Astrocyte (in vitro differentiated cells and primary cell): ENCODE data around the gene PLCB4. TPM values are rescaled to one million over a fixed set of nuclear protein-coding genes. Genes with fewer than 3 reads are reported as not detected.

ENCODE experiments used
- DNase-seq: peaks from one replicate; pipeline ENCODE4 v3.0.0-alpha.2; 2010; ENCODE audit warnings: low read depth
- FAIRE-seq: peaks from 2 replicates; lab custom pipeline; 2011; peaks lifted over from hg19 to GRCh38; lab: Jason Lieb, UNC
- H2AFZ ChIP-seq: 2 replicates; pipeline ENCODE4 v1.6.0; 2012; ENCODE audit warnings: low read depth, low read length, inconsistent platforms
- H3K27ac ChIP-seq: 2 replicates; pipeline ENCODE4 v1.5.1; 2011; ENCODE audit warnings: low read depth, low read length, inconsistent platforms
- H3K27me3 ChIP-seq: 2 replicates; pipeline ENCODE4 v1.6.0; 2011; ENCODE audit warnings: low read length, inconsistent platforms; ENCODE audit not compliant: insufficient read depth
- H3K36me3 ChIP-seq: 2 replicates; pipeline ENCODE4 v1.5.1; 2011; ENCODE audit warnings: low read length, inconsistent platforms; ENCODE audit not compliant: insufficient read depth
- H3K4me1 ChIP-seq: 2 replicates; pipeline ENCODE4 v1.5.1; 2011; ENCODE audit warnings: low read length, inconsistent platforms; ENCODE audit not compliant: insufficient read depth
- H3K4me2 ChIP-seq: 2 replicates; pipeline ENCODE4 v1.6.0; 2012; ENCODE audit warnings: low read length, inconsistent platforms
- H3K4me3 ChIP-seq: 2 replicates; pipeline ENCODE4 v1.5.1; 2011; ENCODE audit warnings: low read depth, mild to moderate bottlenecking, low read length, inconsistent platforms; ENCODE audit not compliant: insufficient read depth
- H3K79me2 ChIP-seq: 2 replicates; pipeline ENCODE4 v1.6.0; 2012; ENCODE audit warnings: mild to moderate bottlenecking, low read length, inconsistent platforms; ENCODE audit not compliant: insufficient read depth
- H3K9ac ChIP-seq: 2 replicates; pipeline ENCODE4 v1.6.0; 2012; ENCODE audit warnings: mild to moderate bottlenecking, low read length, inconsistent platforms
- H3K9me3 ChIP-seq: 2 replicates; pipeline ENCODE4 v1.5.1; 2012; ENCODE audit warnings: low read depth, mild to moderate bottlenecking, low read length, inconsistent platforms; ENCODE audit not compliant: insufficient read depth
- H4K20me1 ChIP-seq: 2 replicates; pipeline ENCODE4 v1.6.0; 2012; ENCODE audit warnings: low read length, inconsistent platforms; ENCODE audit not compliant: insufficient read depth
- H3K27ac Mint-ChIP-seq: one replicate; pipeline ENCODE4 v1.8.0; 2021; ENCODE audit warnings: mild to moderate bottlenecking, mixed read lengths; ENCODE audit not compliant: unreplicated experiment
- H3K27me3 Mint-ChIP-seq: one replicate; pipeline ENCODE4 v1.8.0; 2021; ENCODE audit warnings: low read depth, mixed read lengths; ENCODE audit not compliant: unreplicated experiment
- H3K36me3 Mint-ChIP-seq: one replicate; pipeline ENCODE4 v1.8.0; 2021; ENCODE audit warnings: low read depth, mixed read lengths; ENCODE audit not compliant: unreplicated experiment
- H3K4me1 Mint-ChIP-seq: one replicate; pipeline ENCODE4 v1.8.0; 2021; ENCODE audit warnings: low read depth, mixed read lengths; ENCODE audit not compliant: unreplicated experiment
- H3K4me3 Mint-ChIP-seq: one replicate; pipeline ENCODE4 v1.8.0; 2021; ENCODE audit warnings: mild to moderate bottlenecking, moderate library complexity, mixed read lengths; ENCODE audit not compliant: unreplicated experiment
- H3K9me3 Mint-ChIP-seq: one replicate; pipeline ENCODE4 v1.8.0; 2021; ENCODE audit warnings: mild to moderate bottlenecking, mixed read lengths; ENCODE audit not compliant: unreplicated experiment
- CTCF ChIP-seq: IDR thresholded peaks from 2 replicates; pipeline ENCODE4 v1.5.1; 2011; ENCODE audit warnings: low read depth, mild to moderate bottlenecking, inconsistent platforms, low read length, moderate library complexity; ENCODE audit not compliant: insufficient read depth
- EZH2 ChIP-seq: IDR thresholded peaks from 2 replicates; pipeline ENCODE4 v1.6.1; 2012; ENCODE audit warnings: mild to moderate bottlenecking, low read length, inconsistent platforms; ENCODE audit not compliant: insufficient read depth
- total RNA-seq: library from RNA; stranded (reverse); gene quantifications from 2 replicates; pipeline ENCODE4 v1.2.1, GENCODE V29; 2021

PLCB4 gene
- total RNA-seq, 1 donor from 2014 or later = 58.2 TPM

- Histone ChIP-seq H3K4me3 (no peak overlapping the region), H3K4me2 (no peak overlapping the region), H3K36me3 (no peaks in the 10 kb centered on the region), H3K27ac (no peak overlapping the region), H3K9ac (no peak overlapping the region), H3K79me2 (no peaks in the 10 kb centered on the region), H4K20me1 (no peaks in the 10 kb centered on the region), H3K4me1 (no peaks in the 10 kb centered on the region), H3K27me3 (no peaks in the 10 kb centered on the region), H2AFZ (no peak overlapping the region), H3K9me3 (no peaks in the 10 kb centered on the region)
- FAIRE-seq = no peak
- Mint-ChIP-seq H3K36me3 (no peaks in the 10 kb centered on the region), H3K27me3 (no peaks in the 10 kb centered on the region), H3K4me1 (peaks cover 18% of the 10 kb centered on the region), H3K27ac (peak overlapping the region; percentile 4), H3K4me3 (no peak overlapping the region), H3K9me3 (no peaks in the 10 kb centered on the region)
- DNase-seq = no peak
- TF ChIP-seq CTCF (no peak), EZH2 (no peak)
Observed at GRCh38 chr20:9353180-9353915, 284.5 kb downstream of the PLCB4 start.

- Histone ChIP-seq H3K4me2 (no peak overlapping the region), H3K79me2 (no peaks in the 10 kb centered on the region), H3K9ac (no peak overlapping the region), H3K27me3 (no peaks in the 10 kb centered on the region), H3K9me3 (no peaks in the 10 kb centered on the region), H3K4me3 (no peak overlapping the region), H3K27ac (no peak overlapping the region), H3K4me1 (no peaks in the 10 kb centered on the region), H4K20me1 (no peaks in the 10 kb centered on the region), H2AFZ (no peak overlapping the region), H3K36me3 (no peaks in the 10 kb centered on the region)
- no peaks in the 10 kb centered on the region for H3K36me3 Mint-ChIP-seq
- TF ChIP-seq EZH2 = no peak
- no peak for TF ChIP-seq CTCF
- H3K9me3 Mint-ChIP-seq = no peaks in the 10 kb centered on the region
- DNase-seq = no peak
- no peak overlapping the region for H3K4me3 Mint-ChIP-seq
- no peak for FAIRE-seq
- H3K27ac Mint-ChIP-seq = no peak overlapping the region
- no peaks in the 10 kb centered on the region for H3K27me3 Mint-ChIP-seq
- peaks cover 12% of the 10 kb centered on the region for H3K4me1 Mint-ChIP-seq
Observed at GRCh38 chr20:9353916-9354276, 285.0 kb downstream of the PLCB4 start.

- Mint-ChIP-seq H3K27me3 (no peaks in the 10 kb centered on the region), H3K27ac (no peak overlapping the region), H3K36me3 (no peaks in the 10 kb centered on the region), H3K9me3 (no peaks in the 10 kb centered on the region), H3K4me1 (peaks cover 6% of the 10 kb centered on the region), H3K4me3 (no peak overlapping the region)
- DNase-seq (no peak), FAIRE-seq (no peak)
- no peaks in the 10 kb centered on the region for H4K20me1 ChIP-seq
- no peaks in the 10 kb centered on the region for H3K27me3 ChIP-seq
- no peak overlapping the region for H3K4me2 ChIP-seq
- no peak overlapping the region for H3K4me3 ChIP-seq
- no peaks in the 10 kb centered on the region for H3K4me1 ChIP-seq
- no peak for TF ChIP-seq EZH2
- no peak for TF ChIP-seq CTCF
- H3K27ac ChIP-seq = no peak overlapping the region
- no peaks in the 10 kb centered on the region for H3K79me2 ChIP-seq
- H2AFZ ChIP-seq = no peak overlapping the region
- no peaks in the 10 kb centered on the region for H3K9me3 ChIP-seq
- H3K9ac ChIP-seq = no peak overlapping the region
- H3K36me3 ChIP-seq = no peaks in the 10 kb centered on the region
Observed at GRCh38 chr20:9354579-9354978, 285.7 kb downstream of the PLCB4 start.
